ENCODE data around the gene TMSB15C.
A peak's percentile ranks its signal among the peaks of the same experiment; 100 is the strongest.
"Not testable (repeated sequence)": the region's sequence is repeated elsewhere in the genome, so short reads cannot be mapped to it uniquely, and the experiment has no call there.

Gene TMSB15C

DNA sequence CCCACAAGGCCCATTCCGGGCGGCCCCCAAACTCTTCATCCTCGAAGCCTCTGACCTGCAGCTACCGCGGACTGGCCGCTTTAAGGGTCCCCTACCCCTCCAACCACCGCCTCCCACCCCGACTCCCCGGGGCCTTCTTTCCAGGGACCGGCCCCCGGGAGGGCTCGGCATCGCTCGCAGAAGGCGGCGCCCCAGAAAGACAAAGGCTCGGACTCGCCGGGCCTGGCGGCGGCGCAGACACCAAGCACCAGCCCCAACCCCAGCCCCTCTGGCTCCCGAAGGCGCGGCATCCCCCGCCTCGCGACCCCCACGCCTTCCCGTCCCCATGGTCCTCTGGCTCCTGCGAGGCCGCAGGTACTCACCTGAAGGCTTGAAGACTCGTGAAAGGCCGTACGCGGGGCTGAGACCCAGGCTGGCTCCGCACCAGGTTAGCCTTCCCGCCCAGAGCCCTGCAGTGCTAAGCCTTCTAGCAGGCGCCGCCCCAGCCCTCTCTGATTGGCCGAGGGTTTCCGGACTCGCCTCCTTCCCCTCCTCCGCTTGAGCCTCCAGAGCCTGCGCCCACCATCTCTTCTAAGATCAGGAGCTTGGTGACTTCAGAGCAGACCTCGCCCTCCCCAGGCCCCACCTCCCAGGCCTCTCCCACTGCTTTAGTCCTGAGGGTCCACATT, at the start of gene TMSB15C:
Gene TMSB15C (minus strand): TSS at position 459 of the 668 bp plus-strand sequence.
- not testable (repeated sequence) for DNase-seq (ENCODE audit: low read depth in 2 of 2)

DNA sequence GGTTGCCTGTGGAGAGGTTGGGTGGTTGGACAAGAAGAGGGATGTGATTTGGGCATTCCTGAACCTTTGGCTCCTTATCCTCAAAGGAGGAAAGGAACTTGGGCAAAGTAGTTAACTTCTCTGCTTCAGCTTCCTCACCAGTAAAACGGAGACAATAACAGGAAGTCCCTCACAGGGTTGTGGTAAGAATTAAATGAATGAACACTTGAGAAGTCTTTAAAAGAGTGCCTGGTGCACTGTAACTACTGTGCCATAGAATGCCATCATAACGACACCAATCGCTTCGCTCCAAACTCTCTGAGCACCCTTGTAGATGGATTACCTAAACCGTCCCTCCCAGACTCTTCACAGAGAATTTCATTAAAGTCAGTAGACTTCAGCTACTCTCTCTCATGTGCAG, 46.8 kb upstream of the TMSB15C start:
- no peak for DNase-seq (ENCODE audit: low read depth in 2 of 2)

DNA sequence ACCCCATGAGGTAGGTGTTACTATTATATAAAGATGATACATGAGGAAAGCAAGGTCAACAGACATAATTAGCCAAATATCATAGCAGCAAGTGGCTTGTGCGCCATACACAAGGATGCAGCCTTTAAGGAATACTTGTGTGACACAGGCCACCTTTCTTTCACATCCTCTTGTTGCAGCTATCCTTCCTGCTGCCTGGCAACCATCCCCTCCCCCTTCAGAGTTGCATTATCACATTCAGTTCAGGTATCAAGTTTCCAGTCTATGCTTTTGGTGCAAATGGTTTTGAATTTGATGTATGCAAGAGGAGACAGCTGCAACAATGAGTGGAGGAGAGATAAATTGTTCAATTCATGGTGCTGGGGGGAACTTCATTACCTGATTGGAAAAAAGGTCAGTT, 42.7 kb upstream of the TMSB15C start:
- DNase-seq (ENCODE audit: low read depth in 2 of 2), result no peak

DNA sequence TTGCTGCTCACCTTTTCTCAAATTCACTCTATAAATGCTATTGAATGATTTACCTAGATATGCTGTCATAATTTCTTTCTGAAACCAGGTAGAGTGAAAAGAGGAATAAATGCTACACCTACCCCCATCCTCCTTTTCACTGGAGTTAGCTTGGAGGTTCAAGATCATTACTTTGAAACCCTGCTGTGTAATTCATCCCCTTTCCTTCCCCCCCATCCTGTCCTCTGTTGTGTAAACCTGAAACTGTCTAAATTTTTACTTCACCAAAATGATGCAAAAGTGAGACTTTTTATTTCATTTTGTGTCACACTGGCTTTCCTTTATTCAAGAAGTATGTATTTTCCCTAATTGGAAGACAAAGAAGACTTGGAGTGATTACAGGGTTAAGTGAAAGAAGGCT, 41.7 kb upstream of the TMSB15C start:
- no peak for DNase-seq (ENCODE audit: low read depth in 2 of 2)

DNA sequence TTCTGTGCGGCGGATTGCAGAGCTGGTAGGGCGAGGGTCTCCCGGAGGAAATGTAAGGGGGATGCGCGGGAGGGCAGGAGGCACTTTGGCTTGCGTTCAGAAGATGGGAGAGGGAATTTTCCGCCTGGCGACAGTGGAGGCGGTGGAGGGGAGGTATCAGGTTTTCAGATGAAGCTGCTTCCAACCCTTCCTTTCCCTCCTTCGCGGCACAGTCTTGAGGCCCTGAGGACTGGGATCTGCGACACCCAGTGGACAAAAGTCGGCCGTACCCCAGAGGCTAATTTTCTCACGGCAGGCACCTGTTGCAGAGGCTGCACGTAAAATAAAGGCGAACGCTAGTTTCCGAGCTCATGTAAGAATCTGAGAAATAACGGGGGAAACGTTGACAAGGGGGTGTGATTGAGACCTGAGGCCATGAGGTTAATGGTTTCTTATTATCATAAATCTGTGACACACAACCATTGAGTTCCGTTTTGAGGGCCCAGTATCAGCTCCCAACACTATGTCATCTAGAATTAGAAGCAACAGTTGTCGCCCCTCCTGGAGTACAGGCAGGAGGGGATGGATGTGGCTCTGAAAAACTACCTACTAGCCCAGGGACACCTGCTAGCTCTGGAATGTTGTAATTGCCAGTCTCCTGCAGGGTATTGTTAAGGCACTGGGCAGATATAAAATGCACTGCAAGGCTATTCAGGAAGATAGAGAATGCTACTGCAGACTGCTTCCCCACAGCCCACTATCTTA, 37.4 kb upstream of the TMSB15C start:
- peak in 1 of 2 donors; percentile 20 for DNase-seq (ENCODE audit: low read depth in 2 of 2)

DNA sequence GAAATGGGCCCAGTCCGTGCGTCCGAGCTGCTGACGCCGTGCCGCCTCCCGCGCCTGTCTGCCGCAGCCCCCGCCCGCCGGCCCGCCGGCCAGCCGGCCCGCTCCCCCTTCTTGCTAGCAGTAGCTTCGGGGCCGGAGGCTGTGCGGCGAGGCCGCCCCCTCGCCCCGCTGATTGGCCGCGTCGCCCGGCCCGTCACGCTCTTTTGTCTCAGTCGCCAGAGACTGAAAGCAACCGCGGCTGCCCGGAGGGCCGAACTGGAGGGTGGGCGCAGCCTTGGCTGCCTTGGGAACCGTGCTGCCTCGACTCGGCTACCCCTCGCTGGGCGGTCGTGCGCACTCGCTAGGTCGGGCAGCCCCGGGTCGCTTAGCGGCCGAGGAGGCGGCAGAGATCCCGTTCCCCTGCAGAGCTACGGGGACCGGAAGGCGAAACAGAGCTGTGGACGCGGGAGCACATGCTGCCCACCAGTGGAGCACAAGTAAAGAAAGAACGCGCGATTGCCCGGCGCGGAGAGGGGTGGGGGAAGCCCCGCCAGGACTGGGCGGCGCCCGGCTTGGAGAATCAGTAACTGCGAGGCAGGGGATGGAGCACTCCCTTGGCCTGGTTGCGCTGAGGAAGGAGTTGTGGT, 36.4 kb upstream of the TMSB15C start, which contains the start of gene ZCCHC18:
Gene ZCCHC18 (plus strand): TSS at position 198 of the 626 bp plus-strand sequence. CDS start 1,589 bp downstream, outside the sequence.
- DNase-seq (ENCODE audit: low read depth in 2 of 2), result peak in 1 of 2 donors; percentile 5

DNA sequence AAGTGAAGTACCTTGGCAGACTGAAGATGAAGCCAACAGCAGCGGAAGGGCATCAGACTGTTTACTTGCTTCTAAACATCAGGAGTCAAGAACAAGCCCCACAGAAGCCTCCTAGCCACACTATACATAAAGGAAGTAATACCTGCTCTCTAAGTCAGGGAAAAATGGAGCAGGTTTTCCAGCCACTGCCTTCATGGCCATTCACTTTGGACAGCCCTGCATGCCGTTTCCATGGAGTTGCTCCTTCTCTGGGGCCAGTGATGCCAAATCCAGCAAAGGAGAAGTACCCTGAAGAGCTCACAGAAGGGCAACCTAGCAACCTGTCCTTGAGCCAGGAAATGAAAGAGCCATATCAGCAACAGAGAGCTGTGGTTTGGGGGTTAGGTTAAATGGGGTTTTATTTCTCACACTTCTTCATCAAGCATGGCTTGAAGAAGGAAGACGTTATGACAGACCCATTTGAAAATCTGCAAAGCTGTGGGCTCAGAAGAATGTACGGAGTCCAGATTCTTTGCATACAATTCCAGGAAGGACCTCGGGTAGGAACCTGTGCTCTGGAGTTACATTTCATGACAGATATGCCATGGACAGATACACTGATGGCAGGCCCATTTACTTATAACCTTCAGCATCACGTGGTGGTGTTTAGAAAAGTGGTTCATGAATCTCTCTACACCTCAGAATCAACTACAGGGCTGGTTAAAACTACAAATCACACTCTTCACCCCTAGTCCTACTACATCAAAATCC, 34.6 kb upstream of the TMSB15C start:
- DNase-seq (ENCODE audit: low read depth in 2 of 2), result not testable (repeated sequence)

DNA sequence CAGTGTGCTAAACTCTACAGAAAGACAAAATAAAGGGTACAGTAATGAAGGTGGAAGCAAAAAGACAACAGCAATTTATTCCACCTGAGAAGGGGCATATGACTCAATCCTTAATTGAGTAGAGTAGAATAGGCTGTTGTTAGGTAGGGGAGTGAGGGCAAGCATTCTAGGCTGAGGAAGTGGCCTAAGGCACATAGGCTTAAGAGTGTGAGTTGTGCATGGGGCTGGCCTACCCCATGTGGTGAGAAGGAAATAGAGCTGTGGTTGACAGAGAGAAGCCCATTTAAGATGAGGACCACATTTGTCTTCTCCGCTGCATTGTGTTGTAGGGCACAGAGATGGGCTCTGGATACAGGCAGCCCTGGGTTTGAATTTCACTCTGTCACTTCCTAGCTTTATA, 32.9 kb upstream of the TMSB15C start:
- no peak for DNase-seq (ENCODE audit: low read depth in 2 of 2)

DNA sequence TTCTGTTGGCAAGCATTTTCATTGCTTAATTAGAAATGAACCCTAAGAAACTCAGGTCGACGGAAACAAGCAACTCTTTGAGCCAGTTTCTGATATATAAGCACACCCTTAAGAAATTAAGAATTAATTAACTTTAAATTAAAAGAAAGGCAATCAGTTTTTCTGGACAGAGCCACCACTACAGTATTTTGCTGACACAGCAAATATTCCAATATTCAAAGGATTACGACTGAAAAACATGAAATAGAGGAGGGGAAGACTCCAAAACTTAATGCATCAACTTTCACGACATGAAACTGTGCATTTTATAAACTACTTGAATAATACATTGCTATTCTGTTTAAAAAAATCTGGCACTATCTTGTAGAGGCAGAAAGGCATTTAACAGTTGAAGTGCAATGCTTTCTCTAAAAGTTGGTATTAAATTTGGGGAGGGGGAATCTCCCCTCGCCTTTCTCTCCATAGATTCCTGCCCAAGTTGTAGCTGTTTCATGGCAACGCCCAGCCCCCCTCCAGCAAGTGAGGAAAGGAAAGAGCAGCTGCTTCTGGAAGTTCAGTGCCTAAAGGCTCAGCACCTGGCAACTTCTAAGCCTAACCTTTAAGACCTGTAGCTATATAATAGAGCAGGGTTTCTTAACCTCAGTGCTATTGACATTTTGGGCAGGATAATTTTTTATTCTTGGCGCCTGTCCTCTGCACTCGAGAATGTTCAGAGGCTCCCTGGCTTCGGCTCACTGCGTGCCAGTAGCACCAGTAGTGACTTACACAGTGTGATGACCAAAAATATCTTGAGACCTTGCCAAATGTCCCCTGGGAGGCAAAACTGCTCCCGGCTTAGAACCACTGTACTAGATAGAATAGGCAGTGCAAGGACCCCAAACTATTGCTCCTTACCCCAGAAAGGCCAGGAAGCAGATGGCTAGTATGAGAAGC, 29.6 kb upstream of the TMSB15C start:
- DNase-seq (ENCODE audit: low read depth in 2 of 2), result no peak

DNA sequence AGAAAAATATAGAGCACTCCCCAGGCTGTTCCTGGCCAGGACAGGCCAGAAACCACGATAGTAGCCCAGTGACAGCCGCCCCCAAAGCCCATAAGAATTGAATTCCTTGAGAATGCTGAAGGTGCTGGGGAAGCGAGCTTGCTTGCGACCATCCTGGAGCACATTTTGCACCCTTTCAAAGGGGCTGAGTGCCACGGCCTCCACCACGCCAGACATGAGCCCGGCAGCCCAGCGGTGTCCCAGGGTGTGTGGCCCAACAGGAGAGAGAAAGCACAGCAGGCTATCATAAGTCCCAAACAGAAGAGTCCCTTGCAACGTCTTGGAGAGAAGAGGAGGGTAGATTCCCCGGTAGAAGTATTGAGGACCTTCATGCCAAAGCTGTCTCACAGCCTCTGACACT, 28.6 kb upstream of the TMSB15C start:
- no peak for DNase-seq (ENCODE audit: low read depth in 2 of 2)

DNA sequence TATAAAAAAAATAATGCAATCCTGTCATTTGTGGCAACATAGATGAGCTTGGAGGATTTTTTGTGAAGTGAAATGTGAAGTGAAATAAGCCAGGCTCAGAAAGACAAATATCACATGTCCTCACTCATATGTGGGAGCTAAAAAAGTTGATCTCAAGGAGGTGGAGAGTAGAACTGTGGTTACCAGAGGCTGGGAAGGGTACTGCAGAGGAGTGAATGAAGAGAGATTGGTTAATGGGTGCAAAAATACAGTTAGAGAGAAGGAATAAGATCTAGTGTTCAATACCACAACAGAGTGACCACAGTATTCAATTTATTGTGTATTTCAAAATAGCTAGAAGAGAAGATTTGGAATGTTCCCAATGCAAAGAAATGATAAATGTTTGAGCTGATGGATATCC, 22.9 kb upstream of the TMSB15C start:
- no peak for DNase-seq (ENCODE audit: low read depth in 2 of 2)

DNA sequence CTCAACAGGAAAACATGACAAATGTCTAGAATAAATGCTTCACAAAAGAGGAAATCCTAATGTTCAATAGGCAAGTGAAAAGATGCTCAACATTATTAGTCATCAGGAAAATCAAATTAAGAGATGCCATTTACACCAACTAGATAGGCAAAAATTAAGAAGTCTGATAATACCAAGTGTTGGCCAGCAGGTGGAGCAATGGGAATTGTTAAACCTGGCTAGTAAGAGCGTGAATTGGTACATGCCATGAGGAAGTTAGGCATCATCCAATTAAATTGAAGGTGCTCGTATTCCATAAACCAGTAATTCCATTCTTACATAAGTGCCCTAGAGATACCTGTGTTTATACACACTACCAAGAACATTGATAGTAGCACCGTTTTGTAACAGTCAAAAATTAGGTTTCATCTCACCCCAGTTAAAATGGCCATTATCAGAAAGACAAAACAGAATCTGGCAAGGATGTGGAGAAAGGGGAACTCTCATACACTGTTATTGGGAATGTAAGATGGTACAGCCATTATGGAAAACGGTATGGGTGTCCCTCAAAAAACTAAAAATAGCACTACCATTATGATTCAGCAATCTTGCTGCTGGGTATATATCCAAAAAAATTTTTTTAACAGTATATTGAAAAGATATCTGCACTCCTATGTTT, 22.2 kb upstream of the TMSB15C start:
- DNase-seq (ENCODE audit: low read depth in 2 of 2), result peak; percentile 14 to 31

DNA sequence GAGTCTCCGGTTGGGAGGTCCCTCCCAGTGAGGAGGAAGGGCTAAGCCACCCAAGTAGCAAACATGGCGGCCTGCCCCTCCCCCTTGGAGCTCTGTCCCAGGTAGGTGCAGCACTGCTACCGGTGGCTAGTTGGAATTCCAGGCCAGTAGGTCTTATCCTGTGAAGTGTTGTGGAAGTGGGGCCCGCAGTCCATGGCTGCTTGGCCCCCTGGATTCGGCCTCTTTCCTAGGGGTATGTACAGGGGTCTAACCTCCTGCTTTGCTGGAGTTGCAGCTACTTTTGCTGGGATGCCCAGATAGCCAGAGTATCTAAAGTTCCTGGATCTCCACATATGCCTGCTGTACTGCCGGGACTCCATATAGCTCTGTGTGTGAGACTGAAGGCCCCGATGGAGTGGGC, 9.9 kb upstream of the TMSB15C start:
- no peak for DNase-seq (ENCODE audit: low read depth in 2 of 2)

DNA sequence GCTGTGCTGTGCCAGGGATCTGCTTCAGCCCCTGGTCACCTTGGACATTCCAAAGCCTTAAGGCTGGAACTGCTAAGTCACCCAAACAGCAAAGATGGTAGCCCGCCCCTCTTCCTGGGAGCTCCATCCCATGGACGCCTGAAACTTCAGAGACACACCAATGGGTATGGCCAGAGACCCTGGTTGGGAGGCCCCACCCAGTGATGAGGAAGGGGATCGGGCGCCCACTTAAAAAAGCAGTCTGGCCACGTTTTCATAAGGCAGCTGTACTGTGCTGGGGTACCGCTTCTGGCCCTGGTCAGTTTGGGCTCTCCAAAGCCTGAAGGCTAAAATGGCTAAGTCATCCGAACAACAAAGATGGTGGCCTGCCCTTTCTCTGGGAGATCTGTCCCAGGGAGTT, 9.4 kb upstream of the TMSB15C start:
- no peak for DNase-seq (ENCODE audit: low read depth in 2 of 2)

DNA sequence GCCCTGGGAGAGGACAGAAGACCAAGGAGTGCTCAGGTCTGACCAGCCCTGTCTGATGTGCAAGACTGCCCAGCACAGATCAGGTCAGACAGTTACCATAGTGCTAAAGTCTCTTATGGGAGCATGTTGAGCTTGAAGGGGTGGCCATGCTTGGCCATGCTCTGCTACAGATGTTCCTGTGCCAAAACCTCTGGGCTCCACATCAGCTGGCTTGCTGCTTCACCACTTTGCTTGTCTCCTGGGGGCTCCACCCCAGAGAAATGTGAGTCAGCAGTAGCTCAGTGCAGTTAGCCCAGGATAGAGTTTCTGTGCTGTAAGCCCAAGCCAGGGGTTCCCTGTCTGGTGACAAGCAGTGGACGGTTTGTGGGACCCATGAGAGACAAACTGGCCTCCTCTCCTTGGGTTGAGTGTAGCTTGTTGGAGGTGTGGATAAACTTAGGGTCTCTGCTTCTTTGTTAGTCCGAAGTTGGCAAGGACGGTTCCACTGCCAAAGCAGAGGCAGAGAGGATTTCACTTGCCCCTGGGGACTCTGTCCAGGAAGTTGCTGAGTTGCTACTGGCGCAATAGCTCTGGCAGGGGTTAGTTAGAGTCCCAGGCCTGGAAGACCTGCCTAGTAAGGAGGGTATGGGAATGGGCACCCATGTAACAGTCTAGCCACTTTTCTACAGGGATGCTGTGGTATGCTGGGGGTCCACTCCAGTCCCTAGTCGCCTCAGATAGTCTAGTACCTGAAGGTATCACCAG, 8.7 kb upstream of the TMSB15C start:
- no peak for DNase-seq (ENCODE audit: low read depth in 2 of 2)

DNA sequence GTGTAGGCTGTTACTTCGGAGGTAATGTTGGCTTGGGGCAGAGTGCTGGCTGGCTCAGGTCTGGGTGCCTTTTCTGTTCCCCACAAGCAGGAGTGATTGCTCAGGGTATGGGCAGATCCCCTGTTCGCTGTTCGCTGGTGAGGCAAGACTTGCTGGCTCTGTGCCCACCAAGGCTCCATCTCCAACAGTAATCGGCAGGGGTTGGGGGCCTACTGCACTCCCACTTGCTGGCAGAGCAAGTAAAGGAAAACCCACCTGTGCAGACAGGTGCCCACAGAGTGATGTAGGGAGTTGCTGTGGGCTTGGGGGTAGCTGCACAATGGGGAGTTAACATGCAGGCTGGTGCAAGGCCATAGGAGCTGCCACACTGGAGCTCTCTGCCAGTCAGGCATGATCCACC, 8.0 kb upstream of the TMSB15C start:
- no peak for DNase-seq (ENCODE audit: low read depth in 2 of 2)

DNA sequence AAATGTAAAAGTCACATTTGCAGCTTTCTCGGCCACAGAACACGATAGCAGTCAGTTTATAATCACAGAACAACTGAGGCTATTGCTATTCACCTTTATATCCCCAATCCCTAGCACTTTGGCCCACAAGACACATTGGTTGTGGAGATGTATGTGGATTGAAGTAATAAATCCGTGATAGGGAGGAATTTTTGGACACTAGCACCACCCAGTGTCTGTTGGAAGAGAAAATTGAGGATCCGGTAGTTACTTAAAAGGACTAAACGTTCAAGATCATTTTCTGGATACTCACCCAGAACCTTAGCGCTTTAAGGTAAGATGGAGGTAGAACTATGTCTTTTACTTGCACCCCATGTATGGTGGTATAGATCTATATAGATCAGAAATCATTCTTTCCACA, 1.8 kb upstream of the TMSB15C start:
- not testable (repeated sequence) for DNase-seq (ENCODE audit: low read depth in 2 of 2)

DNA sequence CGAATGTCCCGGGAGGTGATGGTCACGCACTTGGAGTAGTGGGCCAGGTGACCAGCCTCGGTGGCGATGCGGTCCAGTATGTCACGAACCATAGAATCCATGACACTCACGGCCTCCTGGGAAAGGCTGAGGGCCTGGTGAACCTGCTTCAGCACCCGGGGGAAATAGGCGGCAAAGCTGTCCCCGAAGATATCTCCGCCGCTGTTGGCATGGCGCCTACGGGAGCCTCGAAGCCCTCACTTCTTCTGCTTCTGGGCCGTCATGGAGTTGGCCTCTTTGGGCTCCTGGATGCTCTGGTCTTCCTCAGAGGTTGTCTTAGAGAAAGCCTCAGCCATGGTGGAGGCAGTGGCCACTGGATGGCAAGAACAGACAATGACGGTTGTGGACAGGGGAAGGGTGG, 13.4 kb downstream of the TMSB15C start:
- not testable (repeated sequence) for DNase-seq (ENCODE audit: low read depth in 2 of 2)

DNA sequence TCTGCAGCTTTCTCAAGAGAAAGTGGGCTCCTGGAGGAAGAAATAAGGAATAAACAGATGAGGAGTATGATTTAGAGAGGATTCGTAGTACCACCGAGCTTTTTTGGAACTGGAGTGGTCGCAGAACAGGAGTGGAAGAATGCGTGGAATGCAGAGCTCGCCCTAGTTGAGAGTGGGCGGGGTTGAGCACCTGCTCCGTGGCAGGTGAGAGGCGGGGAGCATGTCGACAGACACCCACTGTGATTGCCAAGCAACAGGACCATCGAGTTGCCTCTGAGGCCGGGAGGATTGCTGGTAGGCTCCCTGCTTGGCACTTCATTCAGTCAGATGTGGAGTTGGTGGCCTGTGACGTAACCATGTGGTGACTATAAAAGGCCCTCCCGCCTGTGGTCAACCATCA, 21.1 kb downstream of the TMSB15C start:
- DNase-seq (ENCODE audit: low read depth in 2 of 2), result not testable (repeated sequence)

DNA sequence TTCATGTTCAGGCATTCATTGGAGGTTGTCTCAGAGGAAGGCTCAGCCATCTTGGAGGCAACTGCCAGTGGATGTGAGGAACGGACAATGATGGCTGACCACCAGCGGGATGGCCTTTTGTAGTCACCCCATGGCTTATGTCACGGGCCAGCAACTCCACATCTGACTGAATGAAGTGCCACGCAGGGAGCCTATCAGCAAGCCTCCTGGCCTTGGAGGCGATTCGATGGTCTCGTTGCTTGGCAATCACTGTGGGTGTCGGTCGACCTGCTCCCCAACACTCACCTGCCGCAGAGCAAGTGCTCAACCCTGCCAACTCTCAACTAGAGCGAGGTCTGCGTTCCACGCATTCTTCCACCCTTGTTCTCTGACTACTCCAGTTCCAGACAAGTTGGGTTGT, 28.9 kb downstream of the TMSB15C start:
- DNase-seq (ENCODE audit: low read depth in 2 of 2), result no peak
